Measurements from ENCODE around the gene CLECL1. TPM values are rescaled to one million over a fixed set of nuclear protein-coding genes. Genes with fewer than 3 reads are reported as not detected.

CLECL1 gene
- total RNA-seq, 1 experiment from 2014 or later: not detected

DNA sequence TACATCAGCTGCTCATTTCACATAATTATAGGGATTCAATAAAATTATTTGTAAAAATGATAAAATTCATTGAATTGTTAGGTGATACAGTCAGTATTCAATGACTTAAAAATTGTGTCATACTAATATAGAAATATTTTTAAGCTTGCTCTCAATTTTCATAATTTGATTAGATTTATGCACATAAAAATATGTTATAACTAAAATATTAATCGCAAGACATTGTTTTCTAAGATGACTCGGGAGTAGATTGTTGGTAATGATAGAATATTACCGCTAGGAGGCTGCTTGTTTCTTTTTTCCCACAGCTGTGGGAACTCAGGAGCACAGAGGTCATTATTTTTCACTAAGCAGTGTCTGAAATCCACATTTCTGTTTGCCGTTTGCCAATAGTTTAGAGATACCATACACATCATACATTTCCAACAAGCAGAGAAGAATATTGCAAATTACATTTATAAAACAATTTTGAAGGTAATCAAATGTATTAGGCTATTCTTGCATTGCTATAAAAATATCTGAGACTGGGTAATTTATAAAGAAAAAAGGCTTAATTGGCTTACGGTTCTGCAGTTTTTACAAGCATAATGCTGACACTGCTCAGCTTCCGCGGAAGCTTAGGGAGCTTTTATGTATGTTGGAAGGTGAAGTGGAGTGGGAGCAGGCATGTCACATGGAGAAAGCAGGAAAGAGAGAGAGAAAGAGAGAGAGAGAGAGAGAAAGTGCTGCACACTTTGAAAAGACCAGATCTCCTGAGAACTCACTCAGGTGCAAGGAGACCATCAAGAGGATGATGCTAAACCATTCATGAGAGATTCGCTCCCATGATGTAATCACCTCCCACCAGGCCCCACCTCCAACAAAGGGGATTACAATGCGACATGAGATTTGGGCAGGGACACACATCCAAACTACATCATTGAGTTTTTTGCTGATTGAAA, 18.6 kb upstream of the CLECL1 start:
- intact Hi-C loops (cut with micrococcal nuclease; ENCODE audit: unreplicated experiment): loop anchor here (2.0 to 5.0 kb wide), 2 partner anchors 47 to 61 kb away; no protein-coding TSS in a partner anchor
- no TSS peak for BruUV-seq (replicated peaks)
- Histone ChIP-seq H3K36me3 (ENCODE audit: insufficient read depth, low read length, poor library complexity, severe bottlenecking) (no peaks in the 10 kb centered on the region), H3K27me3 (replicated peaks; ENCODE audit: insufficient read depth, low read depth, low read length, poor library complexity) (no peaks in the 10 kb centered on the region), H3K27ac (ENCODE audit: low read depth, low read length, poor library complexity, severe bottlenecking) (no peak overlapping the region), H3K9me3 (ENCODE audit: low read depth, low read length, poor library complexity, severe bottlenecking) (no peaks in the 10 kb centered on the region), H3K4me1 (ENCODE audit: insufficient read depth, low read length, poor library complexity, severe bottlenecking) (peaks cover 3% of the 10 kb centered on the region), H3K4me3 (ENCODE audit: low read depth, low read length, poor library complexity, severe bottlenecking) (no peak overlapping the region)
- CTCF ChIA-PET: interaction anchor here (0.7 to 1.3 kb wide), 4 partner anchors 46 to 388 kb away, joined by 3 to 7 read pairs (median 4); partner anchors contain the start of gene CLEC12B
- no peak for TF ChIP-seq EZH2 (IDR thresholded peaks at IDR 0.05; ENCODE audit: borderline replicate concordance, low read depth, low read length, poor library complexity, severe bottlenecking)
- TF ChIP-seq, protein P1, sequence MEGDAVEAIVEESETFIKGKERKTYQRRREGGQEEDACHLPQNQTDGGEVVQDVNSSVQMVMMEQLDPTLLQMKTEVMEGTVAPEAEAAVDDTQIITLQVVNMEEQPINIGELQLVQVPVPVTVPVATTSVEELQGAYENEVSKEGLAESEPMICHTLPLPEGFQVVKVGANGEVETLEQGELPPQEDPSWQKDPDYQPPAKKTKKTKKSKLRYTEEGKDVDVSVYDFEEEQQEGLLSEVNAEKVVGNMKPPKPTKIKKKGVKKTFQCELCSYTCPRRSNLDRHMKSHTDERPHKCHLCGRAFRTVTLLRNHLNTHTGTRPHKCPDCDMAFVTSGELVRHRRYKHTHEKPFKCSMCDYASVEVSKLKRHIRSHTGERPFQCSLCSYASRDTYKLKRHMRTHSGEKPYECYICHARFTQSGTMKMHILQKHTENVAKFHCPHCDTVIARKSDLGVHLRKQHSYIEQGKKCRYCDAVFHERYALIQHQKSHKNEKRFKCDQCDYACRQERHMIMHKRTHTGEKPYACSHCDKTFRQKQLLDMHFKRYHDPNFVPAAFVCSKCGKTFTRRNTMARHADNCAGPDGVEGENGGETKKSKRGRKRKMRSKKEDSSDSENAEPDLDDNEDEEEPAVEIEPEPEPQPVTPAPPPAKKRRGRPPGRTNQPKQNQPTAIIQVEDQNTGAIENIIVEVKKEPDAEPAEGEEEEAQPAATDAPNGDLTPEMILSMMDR (conservative IDR thresholded peaks at IDR 0.05; ENCODE audit: low read depth, low read length): no peak; the same call in 1 of the 2 replicates
- DNase-seq (ENCODE audit: low spot score): peak; percentile 34
- POLR2A ChIA-PET (ENCODE audit: low non-redundant PET): no interaction called here

DNA sequence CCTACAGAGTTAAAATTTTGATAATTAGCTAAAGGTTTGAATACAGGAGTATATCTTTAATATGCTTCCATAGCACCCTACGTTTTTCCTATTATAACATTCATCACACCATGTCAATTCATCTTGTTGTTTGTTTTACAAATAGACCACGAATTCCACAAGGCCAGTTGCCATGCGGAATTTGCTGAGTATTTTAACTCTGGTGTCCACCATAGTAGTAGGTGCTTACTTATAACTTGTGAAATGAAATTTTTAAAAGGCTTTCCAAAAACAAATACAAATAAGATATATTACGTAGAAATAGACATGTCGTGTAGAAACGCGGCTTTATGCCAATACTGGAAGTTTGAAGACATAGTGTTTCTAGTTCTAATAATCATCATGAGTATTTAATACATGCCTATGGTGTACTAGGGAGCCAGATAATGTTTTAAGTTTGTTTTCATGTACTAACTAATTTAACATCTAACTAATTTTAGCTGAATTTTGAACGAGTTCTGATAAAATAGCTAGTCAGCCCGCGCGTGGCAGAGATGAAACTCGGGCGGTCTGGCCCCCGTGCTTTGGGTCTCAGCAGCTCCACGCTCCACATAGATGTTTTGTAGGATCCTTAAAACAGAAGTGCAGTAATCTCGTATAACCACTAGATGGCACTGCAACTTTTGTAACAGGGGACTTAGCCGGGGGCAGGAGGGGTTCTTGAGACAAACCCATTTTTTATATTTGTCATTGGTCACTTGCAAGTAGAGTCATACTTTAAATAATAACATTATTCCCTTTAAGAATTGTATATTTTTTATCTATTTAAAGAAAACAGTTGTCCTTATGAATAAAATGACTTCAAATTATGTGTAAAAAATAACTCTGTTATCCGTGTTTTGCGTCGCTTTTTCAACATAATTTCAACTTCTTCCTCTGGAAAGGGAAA, 17.6 kb upstream of the CLECL1 start:
- Histone ChIP-seq H3K4me3 (ENCODE audit: low read depth, low read length, poor library complexity, severe bottlenecking) (no peak overlapping the region), H3K4me1 (ENCODE audit: insufficient read depth, low read length, poor library complexity, severe bottlenecking) (peaks cover 3% of the 10 kb centered on the region), H3K27me3 (replicated peaks; ENCODE audit: insufficient read depth, low read depth, low read length, poor library complexity) (no peaks in the 10 kb centered on the region), H3K9me3 (ENCODE audit: low read depth, low read length, poor library complexity, severe bottlenecking) (no peaks in the 10 kb centered on the region), H3K27ac (ENCODE audit: low read depth, low read length, poor library complexity, severe bottlenecking) (no peak overlapping the region), H3K36me3 (ENCODE audit: insufficient read depth, low read length, poor library complexity, severe bottlenecking) (no peaks in the 10 kb centered on the region)
- no TSS peak for BruUV-seq (replicated peaks)
- ChIA-PET CTCF (interaction anchor here (0.7 to 1.3 kb wide), 6 partner anchors 26 to 389 kb away, joined by 3 to 7 read pairs (median 4); partner anchors contain the start of gene CLEC12B), POLR2A (ENCODE audit: low non-redundant PET) (no interaction called here)
- no peak for TF ChIP-seq EZH2 (IDR thresholded peaks at IDR 0.05; ENCODE audit: borderline replicate concordance, low read depth, low read length, poor library complexity, severe bottlenecking)
- TF ChIP-seq, protein P1 (conservative IDR thresholded peaks at IDR 0.05; ENCODE audit: low read depth, low read length): peak; percentile 79
- DNase-seq (ENCODE audit: low spot score): peak; percentile 81
- intact Hi-C loops (cut with micrococcal nuclease; ENCODE audit: unreplicated experiment): loop anchor here (2.0 to 5.0 kb wide), 2 partner anchors 48 to 62 kb away; no protein-coding TSS in a partner anchor

DNA sequence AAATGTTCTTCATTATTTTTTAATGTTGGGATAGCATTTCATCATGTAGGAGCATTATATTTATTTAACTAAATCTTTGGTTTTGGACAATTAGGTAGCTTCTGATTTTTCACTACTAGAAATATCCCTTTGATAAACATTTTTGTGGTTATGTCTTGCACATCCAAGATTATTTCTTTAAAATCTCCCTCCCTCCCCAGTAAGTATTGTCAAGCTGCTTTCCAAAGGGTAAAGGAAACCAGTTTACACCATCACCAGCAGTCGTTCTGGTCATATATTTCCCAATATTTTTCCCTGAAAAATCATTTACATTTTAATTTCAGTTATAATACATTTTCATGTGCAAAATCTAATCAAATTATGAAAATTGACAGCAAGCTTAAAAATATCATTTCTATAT, 16.7 kb upstream of the CLECL1 start:
- Histone ChIP-seq H3K4me3 (ENCODE audit: low read depth, low read length, poor library complexity, severe bottlenecking) (no peak overlapping the region), H3K27me3 (replicated peaks; ENCODE audit: insufficient read depth, low read depth, low read length, poor library complexity) (no peaks in the 10 kb centered on the region), H3K4me1 (ENCODE audit: insufficient read depth, low read length, poor library complexity, severe bottlenecking) (peaks cover 3% of the 10 kb centered on the region), H3K36me3 (ENCODE audit: insufficient read depth, low read length, poor library complexity, severe bottlenecking) (no peaks in the 10 kb centered on the region), H3K9me3 (ENCODE audit: low read depth, low read length, poor library complexity, severe bottlenecking) (no peaks in the 10 kb centered on the region), H3K27ac (ENCODE audit: low read depth, low read length, poor library complexity, severe bottlenecking) (no peak overlapping the region)
- CTCF ChIA-PET: no interaction called here
- BruUV-seq (replicated peaks): no TSS peak
- DNase-seq (ENCODE audit: low spot score): no peak
- intact Hi-C loops (cut with micrococcal nuclease; ENCODE audit: unreplicated experiment): loop anchor here (2.0 to 10.0 kb wide), 4 partner anchors 49 to 391 kb away; partner anchors contain the start of gene CLEC12B
- TF ChIP-seq, protein P1 (conservative IDR thresholded peaks at IDR 0.05; ENCODE audit: low read depth, low read length): no peak
- no peak for TF ChIP-seq EZH2 (IDR thresholded peaks at IDR 0.05; ENCODE audit: borderline replicate concordance, low read depth, low read length, poor library complexity, severe bottlenecking)
- POLR2A ChIA-PET (ENCODE audit: low non-redundant PET): no interaction called here

All from A673 (cell line).